Measurements from ENCODE around the gene SLC9A4.
"Not testable (repeated sequence)": the region's sequence is repeated elsewhere in the genome, so short reads cannot be mapped to it uniquely, and the experiment has no call there.

The SLC9A4 gene

GRCh38 chr2:102551329-102552096 is 78.5 kb downstream of the SLC9A4 start:
- no peak for DNase-seq

GRCh38 chr2:102553601-102554000 is 80.6 kb downstream of the SLC9A4 start:
- DNase-seq: no peak

GRCh38 chr2:102558463-102558862 is 85.4 kb downstream of the SLC9A4 start:
- DNase-seq: no peak

GRCh38 chr2:102562542-102562941 is 89.5 kb downstream of the SLC9A4 start:
- DNase-seq: not testable (repeated sequence)

DNA sequence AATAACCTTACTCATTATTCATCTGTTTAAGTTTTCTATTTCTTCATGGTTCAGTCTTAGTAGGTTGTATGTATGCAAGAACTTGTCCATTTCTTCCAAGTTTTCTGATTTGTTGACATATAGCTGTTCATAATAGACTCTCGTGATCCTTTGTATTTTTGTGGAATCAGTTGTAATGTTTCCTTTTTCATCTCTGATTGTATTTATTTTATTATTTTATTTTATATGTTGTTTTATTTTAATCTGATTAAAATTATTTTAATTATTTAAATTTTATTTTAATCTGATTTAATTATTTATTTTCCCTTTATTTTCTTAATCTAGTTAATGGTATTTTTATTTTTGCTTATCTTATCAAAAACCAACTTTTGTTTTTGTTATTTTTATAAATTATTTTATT is 102.9 kb downstream of the SLC9A4 start:
- no peak for DNase-seq

DNA sequence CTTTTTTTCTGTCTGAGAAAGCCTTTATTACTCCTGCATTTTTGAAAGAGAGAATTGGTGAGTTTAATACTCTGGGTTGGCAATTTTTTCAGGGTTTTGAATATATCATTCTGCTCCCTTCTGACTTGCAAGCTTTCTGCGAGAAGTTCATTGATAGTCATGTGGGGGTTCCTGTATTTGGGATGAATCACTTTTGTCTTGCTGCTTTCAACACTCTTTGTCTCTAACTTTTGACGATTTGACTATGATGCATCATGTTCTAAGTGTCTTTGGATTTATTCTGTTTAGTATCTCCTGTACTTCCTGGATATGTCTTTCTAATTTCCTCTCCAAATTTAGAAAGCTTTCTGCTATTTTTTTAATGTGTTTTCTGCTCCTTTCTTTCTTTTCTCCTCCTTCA is 105.3 kb downstream of the SLC9A4 start:
- no peak for DNase-seq

DNA sequence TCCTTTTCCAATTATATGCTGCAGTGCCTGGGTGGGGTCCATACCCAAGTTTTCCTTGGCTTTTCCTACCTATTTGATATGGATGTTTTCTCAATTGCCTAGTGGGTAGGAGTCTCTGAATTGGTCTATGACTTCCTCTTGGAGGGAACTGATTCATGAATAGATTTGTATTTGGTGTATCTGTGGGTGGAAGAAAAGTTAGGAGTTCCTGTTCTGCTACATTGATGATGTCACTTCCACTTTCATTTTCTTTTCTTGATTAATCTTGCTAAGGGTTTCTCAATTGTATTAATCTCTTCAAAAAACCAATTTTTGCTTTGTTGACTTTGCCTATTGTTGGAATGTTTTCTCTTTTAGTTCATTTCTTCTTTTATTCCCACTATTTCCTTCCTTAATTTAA is 108.9 kb downstream of the SLC9A4 start:
- no peak for DNase-seq

- no peak for DNase-seq
Observed at GRCh38 chr2:102582845-102583244, 109.8 kb downstream of the SLC9A4 start.

All from activated T-cell treated with anti-CD3 and anti-CD28 coated beads, Interleukin-2, amount 50 U/mL, for 1 hour (primary cell).